GOT3 (cell line): ENCODE results near the gene GUCA1A.
"Not testable (repeated sequence)": the region's sequence is repeated elsewhere in the genome, so short reads cannot be mapped to it uniquely, and the experiment has no call there.

Source experiments
- DNase-seq: peaks from one replicate; lab custom pipeline; 2025; ENCODE audit warnings: mixed read lengths; lab: John Stamatoyannopoulos, UW

Gene GUCA1A

DNA sequence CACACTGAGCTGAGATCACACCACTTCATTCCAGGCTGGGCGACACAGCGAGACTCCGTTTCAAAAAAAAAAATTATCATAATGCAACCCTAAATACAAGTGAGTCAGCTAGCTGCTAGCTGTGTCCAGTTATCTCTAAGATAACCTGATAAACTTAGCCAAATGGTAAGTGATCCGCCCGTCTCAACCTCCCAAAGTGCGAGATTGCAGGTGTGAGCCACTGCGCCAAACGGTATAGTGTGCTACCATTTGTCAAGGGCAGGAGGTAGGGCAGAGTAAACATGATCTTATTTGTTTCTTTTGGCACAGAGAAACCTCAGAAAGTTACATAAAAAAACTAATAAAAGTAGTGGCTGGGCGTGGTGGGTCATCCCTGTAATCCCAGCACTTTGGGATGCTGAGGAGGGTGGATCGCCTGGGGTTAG lies 26.0 kb upstream of the GUCA1A start:
- DNase-seq: no peak

DNA sequence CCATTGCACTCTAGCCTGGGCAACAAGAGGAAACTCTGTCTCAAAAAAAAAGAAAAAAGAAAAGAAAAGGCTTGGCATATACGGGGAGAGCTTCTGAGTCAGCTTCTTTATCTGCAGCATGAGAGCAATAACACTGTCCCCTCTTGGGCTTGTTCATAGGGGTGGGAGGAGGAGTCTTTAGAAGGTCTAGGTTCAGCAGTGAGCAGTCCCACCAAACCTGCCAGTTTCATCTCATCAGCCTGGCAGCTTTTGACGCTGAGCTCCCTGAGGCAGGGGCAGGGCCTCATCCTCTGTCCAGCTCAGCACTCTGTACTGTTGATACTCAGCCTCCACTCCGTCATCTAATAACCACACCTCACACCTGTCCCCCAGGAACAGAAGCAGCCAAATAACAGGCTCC lies 25.1 kb upstream of the GUCA1A start:
- DNase-seq: no peak

DNA sequence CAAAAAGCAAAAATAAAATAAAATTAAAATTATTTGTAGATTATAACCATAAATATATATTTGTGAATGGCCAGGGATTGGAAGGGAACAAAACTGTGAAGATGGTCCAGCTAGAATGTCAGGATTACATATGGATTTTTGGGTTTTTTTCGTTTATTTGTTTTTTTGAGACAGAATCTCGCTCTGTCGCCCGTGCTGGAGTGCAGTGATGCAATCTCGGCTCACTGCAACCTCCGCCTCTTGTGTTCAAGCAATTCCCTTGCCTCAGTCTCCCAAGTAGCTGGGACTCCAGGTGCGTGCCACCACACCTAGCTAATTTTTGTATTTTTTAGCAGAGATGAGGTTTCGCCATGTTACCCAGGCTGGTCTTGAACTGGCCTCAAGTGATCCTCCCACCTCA lies 22.9 kb upstream of the GUCA1A start:
- no peak for DNase-seq

DNA sequence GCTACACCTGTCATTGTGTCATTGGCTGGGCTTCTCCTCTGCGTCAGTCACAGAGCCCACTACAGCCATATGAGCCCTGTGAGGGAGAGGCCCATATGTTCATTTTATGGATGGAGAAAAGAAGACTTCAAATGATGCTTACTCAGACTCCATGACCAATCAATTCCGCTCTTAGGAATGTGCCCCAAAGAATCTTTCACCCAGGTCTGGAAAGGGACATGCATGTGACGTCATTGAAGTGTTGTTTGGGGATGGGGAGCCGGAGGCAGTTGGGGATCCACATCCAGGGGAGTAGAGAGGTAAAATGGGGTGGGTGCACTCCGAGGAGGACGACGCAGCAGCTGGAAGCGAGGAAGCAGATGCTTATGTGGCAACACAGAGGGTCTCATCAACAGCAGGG lies 21.1 kb upstream of the GUCA1A start:
- no peak for DNase-seq

DNA sequence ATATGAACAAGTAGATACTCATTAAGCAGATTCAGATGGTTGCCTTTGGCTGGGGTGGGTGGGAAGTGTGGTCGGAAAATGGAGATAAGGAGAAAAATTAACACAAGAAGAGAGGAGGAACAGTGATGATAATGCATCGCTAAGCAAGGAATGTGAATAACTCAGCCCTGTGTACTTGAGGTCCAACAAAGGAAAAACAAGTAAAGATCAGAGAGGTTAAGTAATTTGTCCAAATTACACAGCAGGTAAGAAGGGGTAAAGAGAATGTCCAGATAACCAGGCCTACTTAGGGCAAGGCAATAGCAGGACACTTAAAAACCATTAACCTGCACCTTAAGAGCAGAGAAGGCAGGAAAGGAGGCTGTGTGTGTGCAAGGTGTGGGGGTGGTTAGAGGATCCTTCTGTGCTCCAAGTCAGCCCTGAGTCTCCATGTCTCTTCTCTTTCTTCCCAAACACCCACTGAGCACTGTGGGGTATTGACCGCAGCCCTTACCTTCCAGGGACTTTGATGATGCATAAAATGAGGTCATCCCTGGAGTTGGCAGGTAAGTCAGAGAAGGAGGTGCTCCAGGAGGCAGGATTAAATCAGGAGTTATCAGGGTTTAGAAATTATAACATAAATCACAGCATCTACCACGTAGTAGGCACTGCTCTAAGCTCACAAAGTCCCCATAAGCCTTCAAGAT lies 20.5 kb upstream of the GUCA1A start:
- not testable (repeated sequence) for DNase-seq

DNA sequence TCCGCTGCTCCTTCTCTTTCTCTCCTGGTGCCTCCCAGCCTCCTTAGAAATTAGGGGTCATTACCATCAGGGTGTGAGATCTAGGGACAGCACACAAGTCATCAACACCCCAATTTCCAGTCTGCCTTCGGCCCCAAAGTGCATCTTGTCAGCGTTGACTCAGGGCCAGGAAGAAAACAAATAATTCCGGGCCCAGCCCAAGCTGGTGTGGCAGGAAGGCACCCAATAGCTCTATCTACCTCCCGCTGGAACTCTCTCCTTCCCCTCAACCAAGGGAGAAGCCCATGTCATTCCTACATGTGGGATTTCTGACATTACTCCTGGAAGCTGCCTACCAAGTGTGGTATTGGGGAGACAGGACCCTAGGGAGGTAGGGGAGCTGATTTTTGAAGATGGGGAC lies 19.2 kb upstream of the GUCA1A start:
- DNase-seq: no peak

DNA sequence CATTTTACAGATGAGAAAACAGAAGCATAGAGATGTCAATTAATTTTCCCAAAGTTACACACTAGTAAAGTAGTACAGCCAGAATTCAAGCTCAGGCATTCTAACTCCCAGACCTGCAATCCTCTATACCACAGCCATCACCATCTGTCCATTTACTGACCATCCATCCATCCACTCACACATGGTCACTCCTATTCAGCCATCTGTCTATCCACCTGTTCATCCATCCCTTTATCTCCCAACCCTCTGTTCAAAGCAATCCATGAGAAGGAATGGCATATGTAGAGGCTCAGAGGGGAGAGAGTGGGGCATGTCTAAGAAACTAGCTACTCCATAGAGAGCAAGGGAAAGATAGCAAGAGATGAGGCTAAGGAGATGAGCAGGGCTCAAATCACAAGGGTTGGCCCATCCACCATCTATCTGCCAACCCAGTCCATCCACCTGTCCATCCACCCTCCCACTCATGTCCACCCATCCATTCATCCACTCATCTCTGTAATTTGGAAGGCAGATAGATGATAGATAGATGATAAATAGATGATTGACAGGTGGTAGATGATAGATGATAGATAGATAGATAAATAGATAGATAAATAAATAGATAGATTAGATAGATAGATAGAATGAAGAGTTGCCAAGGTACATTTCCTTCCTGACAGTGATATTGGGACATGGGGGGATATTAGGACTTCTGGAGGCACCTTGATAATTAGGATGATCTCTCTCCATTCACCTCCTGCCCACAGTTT lies 18.5 kb upstream of the GUCA1A start:
- no peak for DNase-seq

DNA sequence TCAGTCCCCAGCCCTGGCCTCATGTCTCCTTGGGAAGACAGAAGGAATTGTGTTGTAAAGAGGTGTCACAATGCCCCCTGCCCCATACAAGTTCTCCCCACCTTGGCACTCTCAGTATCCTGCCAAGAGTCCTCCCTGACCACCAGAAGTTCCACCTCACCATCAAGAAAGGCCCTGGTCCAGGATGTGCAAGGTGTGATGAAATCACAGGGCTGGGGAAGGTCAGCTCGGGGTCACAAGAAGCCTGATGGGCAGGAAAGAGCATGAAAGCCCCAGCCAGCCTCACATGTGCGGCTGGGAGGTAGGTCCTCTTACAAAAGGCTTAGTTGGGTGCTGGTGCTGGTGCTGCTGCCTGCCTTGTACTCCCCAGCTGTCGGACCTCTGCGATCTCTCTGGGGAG lies 17.9 kb upstream of the GUCA1A start:
- no peak for DNase-seq

DNA sequence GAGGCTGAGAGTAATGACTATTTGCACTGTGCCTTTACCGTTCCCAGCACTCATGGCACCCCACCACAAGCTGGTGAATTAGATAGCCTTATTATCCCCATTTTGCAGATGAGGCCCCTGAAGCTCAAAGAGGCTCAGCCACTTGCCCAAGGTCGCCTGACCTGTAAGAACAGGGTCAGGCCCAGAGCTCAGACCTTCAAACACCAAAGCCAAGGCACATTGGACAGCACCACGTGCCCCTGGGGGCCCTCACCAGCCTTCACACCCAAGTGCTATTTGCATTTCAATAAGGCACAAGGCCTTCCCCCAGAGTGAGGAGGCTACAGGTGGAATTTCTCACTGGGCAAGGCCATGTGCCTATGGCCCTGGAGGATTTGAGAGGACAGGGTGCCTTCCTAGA lies 16.5 kb upstream of the GUCA1A start:
- DNase-seq: no peak

DNA sequence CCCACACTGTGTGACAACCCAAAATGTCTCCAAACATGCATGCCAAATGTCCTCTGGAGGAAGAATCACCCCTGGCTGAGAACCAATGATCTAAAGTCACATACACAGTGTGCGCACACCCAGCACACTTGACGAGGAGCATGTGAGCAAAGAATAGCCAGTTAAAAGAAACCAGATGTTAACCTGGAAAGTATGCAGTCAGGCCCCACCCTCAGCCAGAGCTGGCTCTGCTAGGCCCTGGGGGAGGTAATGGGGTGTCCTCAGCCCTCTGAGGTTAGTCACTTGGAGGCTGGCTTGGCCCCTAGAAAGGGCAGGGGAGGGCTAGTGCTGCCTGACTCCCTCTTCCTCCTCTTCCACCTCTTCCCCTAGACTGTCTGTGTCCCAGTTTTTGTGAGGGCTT lies 15.2 kb upstream of the GUCA1A start:
- DNase-seq: no peak

DNA sequence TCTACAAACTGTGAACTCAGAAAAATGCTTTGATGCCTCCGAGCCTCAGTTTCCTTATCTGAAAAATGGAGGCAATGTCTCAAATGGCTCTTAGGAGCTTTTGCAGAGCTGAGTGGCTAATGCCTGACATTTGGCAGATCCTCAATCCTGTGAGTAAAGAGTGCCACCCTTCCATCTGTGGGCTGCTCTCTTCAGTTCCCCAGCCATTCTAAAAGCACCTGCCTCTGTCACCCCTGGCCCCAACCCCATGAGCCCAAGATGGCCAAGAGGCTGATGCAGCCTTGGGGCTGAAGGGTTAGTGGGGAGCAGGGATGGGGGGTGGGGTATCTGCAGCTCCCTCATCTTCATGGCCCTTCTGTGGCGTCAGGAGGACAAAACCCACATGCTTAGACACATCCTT lies 14.5 kb upstream of the GUCA1A start:
- no peak for DNase-seq

DNA sequence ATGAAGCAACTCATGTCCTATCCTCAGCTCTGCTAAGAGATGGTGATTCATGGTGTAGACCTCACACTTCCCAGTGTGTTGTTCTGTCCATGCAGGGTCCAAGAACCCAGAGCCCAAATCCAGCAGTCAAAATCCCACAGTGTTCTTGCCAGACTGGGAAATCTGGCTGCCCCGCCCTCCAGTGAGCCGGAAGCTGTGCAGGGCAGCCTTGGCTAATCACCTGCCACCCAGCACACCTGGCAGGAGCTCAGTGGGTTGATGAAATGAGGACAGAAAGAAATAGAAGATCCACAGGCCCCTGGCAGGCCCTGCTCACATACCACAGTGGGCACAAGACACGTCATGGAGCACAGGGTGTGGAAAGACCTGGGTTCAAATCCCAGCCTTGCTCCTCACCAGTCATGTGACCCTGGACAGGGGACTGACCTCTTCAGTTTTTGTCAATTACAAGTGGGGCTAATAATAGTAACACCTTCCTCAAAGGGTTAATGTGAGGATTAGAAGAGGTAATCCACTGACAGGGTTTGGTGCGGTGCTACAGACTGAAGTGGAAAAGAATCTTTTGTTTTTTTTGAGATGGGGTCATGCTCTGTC lies 13.6 kb upstream of the GUCA1A start:
- DNase-seq: no peak

DNA sequence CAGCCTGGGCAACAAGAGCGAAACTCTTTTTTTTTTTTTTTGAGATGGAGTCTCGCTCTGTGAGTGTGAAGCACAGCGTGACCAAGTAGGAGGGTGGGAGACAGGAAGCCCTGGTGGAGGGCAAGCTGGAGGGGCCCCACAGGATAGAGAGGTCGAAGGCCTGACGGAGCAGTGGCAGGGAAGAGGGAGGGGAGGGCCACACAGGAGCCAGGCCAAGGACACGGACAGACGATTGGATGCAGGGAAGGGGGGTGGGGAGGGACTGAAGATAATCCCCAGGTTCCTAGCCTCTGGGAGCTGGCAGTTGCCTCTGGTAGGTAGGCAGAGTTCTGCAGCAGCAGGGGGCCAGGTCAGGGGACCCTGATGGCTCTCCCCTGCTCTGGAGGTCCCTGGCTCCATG lies 10.8 kb upstream of the GUCA1A start:
- no peak for DNase-seq

DNA sequence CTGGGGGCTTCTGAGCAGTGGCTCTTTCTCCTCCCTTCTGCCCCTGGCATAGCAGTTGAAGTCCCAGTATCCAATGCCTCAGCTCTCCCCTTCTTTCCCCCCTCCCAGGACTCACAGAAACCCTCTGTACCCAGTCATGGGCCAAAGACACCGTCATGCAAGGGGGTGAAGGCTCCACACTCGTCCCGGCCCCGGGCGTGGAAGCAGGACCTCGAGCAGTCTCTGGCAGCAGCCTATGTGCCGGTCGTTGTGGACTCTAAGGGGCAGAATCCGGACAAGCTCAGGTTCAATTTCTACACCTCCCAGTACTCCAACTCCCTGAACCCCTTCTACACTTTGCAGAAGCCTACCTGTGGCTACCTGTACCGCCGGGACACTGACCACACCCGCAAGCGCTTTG lies 10.4 kb upstream of the GUCA1A start:
- no peak for DNase-seq

DNA sequence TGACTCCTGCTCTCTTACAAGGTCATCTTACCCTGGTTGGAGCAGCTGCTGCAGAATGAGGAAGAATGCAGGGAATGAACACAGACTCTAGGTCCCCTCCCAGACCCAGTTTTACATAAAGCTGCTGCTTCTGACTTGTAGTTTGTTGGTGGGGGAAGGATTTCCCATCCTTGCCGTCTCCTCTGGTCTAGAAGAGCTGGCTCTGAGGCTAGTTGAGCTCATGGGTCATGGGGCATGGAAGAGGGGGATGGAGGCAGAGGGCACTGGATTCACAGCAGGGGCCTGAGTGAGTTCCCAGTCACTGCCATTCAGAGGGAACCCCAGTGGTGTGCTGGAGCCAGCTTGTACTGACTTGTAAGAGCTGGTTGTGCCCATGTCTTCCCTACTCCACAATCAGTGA lies 9.2 kb upstream of the GUCA1A start:
- DNase-seq: no peak

DNA sequence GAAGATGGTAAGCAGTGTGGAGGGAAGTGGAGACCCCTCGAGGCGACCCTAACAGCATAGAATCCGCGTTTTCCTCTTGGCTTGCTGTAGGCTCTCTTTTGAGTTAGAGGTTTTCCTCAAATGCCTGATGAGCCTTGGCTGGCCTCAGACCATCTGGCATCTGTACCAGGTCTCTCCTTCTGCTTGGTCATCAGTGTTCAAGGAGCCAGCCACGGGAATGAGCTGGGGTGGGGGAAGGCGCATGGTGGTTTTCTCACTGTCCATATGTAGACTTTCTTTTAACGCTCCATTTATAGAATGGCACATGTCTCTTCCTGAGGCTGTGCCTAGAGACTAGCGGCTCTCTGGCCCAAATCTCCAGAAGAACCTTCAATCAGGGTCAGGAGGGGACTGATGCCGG lies 8.1 kb upstream of the GUCA1A start:
- no peak for DNase-seq

DNA sequence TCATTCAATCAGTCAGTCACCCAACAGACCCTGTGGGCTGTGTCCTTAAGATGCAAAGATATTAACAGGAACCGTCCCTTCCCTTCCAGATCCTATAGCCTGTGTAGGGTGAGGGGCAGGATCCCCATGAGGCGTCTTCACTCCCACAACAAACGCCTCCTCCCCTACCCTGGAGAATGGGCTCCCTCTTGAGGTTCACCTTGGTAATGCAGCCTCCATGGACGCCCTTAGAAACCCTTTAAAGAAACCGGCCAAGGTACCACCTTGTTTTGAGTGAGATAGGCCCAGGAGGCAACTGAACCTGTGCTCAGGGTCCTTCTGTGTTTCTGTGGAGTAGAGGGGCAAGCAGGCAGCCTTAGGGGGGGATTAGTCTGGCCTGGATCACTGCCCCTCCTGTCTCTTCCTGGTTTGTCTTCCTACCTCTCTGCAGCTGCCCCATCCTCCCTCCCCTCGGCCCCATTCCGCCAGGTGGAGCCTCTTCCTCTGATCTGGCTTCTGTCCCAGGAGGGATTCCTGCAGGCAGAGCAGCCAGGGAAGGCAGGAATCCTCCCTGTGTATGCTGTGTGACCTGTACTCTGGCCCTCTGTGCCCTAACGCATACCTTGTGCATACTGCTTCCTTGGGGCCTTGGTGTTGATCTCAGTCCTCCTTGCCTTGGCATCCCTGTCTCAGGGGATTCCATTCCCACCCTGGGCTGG lies 6.6 kb upstream of the GUCA1A start:
- DNase-seq: no peak

DNA sequence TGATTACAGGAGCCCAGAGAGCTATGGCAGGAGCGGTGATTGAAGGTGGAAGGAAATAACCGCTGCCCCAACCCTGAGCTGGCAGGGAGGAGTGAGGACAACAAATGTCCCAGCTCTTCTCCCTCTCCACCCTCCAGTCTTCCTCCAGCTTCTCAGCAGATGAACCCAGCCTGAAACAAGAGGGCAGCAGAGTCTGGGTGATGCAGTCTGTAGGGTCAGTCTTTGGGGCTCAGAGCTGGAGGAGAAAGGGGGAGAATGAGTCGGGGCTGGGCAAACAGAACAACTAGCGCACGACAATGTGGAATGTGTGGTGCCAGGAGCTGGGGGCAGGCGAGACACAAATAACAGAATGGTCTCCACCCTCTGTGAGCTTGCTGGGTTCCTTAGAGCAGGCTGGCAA lies 4.5 kb upstream of the GUCA1A start:
- DNase-seq: no peak

DNA sequence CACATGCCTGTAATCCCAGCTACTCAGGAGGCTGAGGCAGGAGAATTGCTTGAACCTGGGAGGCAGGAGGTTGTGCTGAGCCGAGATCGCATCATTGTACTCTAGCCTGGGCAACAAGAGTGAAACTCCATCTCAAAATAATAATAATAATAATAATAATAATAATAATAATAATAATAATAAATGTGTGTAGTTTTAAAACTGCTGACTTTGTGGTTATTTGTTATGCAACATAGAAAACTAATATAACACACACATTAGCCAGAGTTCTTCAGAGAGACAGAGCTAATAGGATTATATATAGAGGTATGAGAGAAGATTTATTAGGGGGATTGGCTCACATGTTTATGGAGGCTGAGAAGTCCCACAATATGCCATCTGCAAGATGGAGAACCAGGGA lies 3.4 kb upstream of the GUCA1A start:
- DNase-seq: not testable (repeated sequence)

DNA sequence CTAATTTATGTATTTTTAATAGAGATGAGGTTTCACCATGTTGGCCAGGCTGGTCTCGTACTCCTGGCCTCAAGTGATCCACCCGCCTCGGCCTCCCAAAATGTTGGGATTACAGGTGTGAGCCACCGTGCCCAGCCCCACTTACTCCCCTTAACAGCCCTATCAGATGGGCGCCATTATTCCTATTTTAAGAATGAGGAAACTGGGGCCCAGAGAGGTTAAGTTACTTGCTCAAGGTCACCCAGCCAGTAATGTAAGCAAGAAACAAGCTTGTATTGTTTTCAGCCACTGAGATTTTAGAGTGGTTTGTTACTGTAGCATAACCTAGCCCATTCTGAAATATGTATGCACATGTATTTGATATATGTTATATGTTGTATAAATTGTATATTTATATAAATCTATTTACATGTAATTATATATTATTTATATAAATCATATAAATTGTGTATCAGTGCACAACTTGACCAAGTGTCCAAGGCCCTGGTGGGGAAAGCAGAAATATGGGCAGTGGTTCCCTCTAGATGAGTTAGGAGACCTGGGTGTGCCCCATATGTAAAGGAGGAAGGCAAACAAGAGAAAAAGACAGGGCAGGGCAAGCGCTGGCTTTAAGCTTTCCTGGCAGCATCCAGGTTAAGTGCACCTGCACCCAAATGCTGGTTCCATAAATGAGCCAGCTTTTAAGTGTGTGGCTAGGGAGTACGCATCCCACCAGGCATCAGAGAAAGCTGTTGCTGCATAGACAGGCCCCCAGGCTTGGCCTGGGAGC lies 1.2 kb upstream of the GUCA1A start:
- no peak for DNase-seq

DNA sequence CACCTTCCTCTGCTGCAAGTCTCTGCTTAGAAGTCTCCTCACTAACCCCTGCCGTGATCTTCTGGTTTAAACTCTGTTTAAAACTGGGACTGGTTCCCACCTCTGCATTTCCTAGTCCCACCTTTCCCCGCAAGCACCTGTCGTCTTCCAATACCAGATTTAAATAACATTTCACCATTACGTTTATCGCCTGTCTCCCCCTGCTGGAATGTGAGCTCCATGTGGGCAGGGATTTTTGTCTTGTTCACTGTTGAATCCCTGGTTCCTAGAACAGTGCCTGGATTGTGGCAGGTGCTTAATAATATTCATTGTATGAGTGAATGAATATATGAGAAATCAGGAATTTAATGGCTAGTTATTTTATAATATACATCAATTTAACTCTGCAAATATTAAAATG lies 2.7 kb downstream of the GUCA1A start:
- DNase-seq: no peak

DNA sequence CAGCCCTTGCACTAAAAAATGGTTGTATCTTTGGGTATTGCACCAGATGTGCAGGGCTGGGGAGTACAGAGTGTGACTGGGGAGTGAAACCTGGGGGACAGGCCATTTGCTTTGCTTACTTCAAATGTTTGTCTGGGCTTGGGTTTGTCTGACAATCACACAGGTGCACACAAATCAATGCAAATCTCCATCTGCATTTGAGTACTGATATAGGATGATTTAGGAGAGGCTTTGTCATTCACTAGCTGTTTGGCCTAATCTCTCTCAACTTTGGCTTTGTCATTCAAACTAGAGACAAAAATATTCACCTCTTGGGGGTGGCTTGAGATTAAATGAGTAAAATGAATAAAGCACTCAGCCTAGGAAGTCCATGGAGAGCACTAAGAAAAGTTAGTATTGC lies 3.8 kb downstream of the GUCA1A start:
- DNase-seq: no peak
